ENCODE results near the gene STK32C.

STK32C gene

GRCh38 chr10:132178672-132179545 is 128.8 kb downstream of the STK32C start:
- no peak for DNase-seq

GRCh38 chr10:132178046-132178445 is 129.7 kb downstream of the STK32C start:
- DNase-seq, result no peak

- no peak for DNase-seq
Measured at GRCh38 chr10:132176623-132177500, 130.9 kb downstream of the STK32C start.

- DNase-seq, result no peak
Measured at GRCh38 chr10:132175907-132176581, 131.7 kb downstream of the STK32C start.

DNA sequence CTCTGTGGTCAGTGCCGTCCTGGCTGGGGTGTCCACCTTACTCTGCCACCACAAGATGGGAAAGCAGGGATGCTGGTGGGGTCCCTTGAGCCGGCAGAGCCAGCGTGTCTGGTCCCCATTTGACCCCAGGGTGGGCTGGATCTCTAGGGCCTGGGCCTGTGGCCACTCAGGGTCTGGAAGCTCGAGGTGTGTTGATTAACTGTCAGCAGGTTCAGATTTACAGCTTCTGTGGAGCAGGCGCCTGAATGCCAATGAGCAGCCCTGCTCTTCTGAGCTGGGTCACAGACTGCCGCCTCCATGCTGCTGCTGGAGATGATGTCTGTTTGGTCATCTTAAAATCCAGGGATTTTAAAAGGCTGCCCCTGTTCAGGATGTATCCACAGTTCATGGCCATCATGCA is 132.3 kb downstream of the STK32C start:
- no peak for DNase-seq

DNA sequence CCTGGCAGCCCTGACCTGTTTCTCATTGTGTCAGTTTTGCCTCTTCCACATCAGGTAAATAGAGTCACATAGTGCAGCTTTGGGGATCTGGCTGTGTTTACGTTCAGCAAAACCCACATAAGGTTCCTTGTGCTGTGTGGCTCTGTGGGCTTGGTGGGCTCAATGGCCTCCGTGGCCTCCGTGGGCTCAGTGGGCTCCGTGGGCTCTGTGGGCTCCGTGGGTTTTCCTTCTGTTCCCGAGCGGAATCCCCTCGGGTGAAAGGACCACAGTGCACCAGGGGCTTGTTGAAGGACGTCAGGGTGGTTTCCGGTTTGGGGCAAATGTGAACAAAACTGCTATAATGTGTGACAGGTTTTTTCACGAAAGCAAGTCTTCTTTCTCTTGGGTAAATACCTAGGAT is 133.5 kb downstream of the STK32C start:
- no peak for DNase-seq

DNA sequence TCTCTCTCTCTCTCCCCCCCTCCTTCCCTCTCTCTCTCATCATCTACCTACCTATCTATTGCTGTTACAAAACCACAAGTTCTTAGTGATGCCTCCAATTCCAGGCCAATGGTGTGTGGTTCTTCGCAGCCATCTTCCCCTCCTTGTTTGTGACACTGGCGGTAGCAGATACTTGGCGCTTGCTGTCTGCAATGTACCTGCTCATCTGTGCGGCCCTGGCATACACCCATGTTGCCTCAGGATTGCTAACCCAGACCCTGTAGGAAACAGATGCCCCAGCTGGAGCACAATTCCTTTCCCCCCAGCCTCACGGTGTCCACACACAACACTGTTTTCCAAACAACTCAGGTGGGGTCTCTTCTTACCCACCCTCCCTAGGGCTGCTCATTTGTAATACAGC is 134.6 kb downstream of the STK32C start:
- no peak for DNase-seq

GRCh38 chr10:132172091-132173066 is 135.4 kb downstream of the STK32C start:
- no peak for DNase-seq

GRCh38 chr10:132170561-132171361 is 137.0 kb downstream of the STK32C start:
- no peak for DNase-seq

DNA sequence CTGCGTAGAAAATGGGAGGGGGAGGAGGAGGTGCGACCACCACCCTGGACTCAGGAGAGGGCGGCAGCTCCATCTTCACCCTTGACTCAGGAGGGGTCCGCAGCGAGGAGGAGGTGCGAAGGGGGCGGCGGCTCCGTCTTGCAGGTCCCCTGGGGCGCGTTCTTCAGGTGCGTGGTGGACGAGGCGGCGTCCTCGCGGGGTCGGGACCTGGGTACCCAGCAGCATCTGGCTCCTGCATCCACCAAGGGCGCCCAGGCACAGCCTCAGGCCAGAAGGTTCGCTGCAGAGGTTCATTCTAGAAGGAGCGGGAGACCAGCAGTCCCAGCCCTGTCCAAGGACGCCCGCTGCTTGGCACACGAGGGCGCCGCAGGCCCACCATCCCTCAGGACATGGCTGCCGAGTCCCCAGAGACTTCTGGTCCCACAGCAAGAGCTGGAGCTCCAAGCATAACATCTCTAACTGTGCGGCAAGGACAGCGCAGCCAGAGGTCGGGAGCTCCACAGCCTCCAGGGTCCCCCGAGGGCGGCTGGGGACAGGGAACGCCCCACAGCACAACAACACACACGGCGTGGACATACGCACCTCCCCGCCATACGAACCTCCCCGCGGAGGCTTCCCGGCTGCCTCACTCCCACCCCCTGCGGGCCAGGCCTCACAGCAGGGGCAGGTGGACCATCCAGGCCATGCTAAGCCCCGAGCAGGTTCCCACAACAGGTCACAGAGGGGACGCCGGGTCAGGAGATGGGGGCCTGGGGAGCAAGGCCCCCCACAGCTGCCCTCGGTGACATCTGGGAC is 137.8 kb downstream of the STK32C start:
- DNase-seq, result no peak

GRCh38 chr10:132169031-132169765 is 138.6 kb downstream of the STK32C start:
- no peak for DNase-seq

DNA sequence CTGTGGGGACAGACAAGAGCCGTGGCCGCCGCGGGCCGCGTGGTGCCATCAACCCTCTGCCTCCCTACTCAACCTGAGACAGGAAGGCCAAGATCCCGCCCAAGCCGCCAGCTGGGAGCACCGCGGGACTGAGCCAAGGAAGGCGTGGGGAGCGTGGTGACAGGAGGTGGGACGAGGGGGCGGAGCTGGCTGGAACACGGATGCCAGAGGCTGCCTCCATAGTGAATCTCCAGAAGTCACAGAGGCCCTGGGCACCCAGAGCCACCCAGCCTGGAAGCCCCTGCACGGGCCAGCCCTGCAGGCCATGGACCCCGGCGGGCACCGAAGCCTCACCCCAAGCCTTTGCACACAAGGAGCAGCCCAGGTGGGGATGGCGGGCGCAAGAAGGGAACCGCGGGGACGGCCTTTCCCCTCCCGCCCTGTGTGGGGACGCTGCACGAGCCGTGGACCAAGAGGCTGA is 139.1 kb downstream of the STK32C start:
- DNase-seq, result no peak

DNA sequence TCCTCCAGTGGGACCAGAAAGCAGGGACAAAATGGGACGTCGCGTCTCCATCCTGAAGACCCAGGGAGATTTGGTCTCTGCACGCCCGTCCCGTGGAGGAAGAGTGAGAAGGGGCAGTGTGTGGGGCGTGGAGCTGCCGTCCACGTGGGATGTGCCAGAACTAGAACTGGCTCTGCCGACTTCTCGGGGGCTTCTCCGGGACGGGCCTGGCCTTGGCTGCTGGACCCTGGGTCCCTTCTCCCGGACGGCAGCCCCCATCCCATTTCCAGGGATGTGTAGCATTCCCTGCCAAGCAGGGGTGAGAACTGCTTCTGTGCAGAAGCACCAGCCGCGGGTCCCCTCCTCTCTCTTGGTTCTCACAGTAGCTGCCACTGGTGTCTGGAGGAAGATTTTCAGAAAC is 139.8 kb downstream of the STK32C start:
- no peak for DNase-seq

- no peak for DNase-seq
Measured at GRCh38 chr10:132167041-132167674, 140.6 kb downstream of the STK32C start.

GRCh38 chr10:132166216-132166950 is 141.4 kb downstream of the STK32C start:
- DNase-seq, result no peak

DNA sequence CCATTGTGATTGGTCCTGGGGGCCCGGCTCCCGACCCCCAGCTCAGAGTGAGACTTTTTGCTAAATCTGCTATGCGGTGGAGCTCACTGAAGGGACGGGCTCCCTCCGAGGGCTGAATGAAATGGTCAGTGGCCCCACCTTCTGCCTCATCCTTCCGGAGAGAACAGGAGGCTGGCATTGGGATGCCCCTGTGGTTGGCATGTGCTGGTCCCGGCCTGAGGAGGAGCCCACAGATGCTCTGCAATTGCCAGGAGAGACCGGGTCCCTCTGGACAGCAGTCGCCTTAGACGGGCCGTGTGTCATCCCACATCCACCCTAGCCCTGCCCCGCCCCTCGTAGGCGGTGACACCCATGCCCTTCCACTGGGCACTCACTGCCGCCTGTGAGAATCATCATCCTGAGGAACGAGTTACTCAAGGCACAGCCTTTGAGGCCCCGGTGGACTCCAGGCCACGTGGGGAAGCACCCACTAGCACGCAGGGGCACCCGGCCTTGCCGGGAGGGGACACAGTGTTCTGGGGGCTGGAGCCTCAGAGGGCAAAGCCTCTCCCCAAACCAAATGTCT is 142.3 kb downstream of the STK32C start:
- DNase-seq, result no peak

- DNase-seq, result no peak
Measured at GRCh38 chr10:132164761-132165278, 142.9 kb downstream of the STK32C start.
